Nephron progenitor cell (in vitro differentiated cells): ENCODE measurements around the gene PRPF40A.

Experiments used
- DNase-seq: peaks from one replicate; pipeline ENCODE4 v3.0.0; 2021
- H3K27ac Mint-ChIP-seq: 2 replicates; pipeline ENCODE4 v1.8.0; 2021; ENCODE audit warnings: mild to moderate bottlenecking, moderate library complexity, mixed read lengths
- H3K27me3 Mint-ChIP-seq: 2 replicates; pipeline ENCODE4 v1.8.0; 2021; ENCODE audit warnings: mild to moderate bottlenecking, low read depth, mixed read lengths; ENCODE audit not compliant: poor library complexity
- H3K36me3 Mint-ChIP-seq: 2 replicates; pipeline ENCODE4 v1.8.0; 2021; ENCODE audit warnings: low read depth, mixed read lengths
- H3K4me1 Mint-ChIP-seq: 2 replicates; pipeline ENCODE4 v1.8.0; 2021; ENCODE audit warnings: mixed read lengths
- H3K4me3 Mint-ChIP-seq: 2 replicates; pipeline ENCODE4 v1.8.0; 2021; ENCODE audit warnings: mild to moderate bottlenecking, moderate library complexity, mixed read lengths
- H3K9me3 Mint-ChIP-seq: 2 replicates; pipeline ENCODE4 v1.8.0; 2021; ENCODE audit warnings: mild to moderate bottlenecking, moderate library complexity, mixed read lengths
- TF ChIP-seq, protein P1 (sequence below): fragments of 200-600 bp; sonication (generic); IDR thresholded peaks from 2 replicates; pipeline ENCODE4 v1.5.0; 2021; ENCODE audit warnings: antibody characterized with exemption

Gene PRPF40A

DNA sequence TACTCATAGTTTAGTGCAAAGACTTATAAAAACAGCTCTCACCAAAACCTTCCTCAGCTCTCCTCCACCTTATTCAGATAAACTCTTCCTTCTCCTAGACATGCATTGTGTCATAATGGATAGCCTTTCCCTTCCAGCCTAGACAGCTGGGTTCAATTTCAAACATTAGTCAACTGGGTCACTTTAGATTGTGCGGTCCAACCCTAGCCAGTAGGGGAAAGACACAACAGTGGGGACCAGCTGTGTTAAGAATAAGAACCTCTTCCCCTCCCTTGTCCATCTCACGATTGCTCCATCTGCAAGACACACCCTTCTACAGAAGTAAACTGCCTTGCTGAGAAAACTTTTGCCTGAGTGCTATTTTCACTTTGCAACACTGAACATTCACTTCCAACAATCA lies 8.5 kb downstream of the PRPF40A start:
- peaks cover 100% of the 10 kb centered on the region for H3K36me3 Mint-ChIP-seq
- H3K4me3 Mint-ChIP-seq, result no peak overlapping the region
- DNase-seq, result no peak
- no peaks in the 10 kb centered on the region for H3K27me3 Mint-ChIP-seq
- TF ChIP-seq, protein P1, sequence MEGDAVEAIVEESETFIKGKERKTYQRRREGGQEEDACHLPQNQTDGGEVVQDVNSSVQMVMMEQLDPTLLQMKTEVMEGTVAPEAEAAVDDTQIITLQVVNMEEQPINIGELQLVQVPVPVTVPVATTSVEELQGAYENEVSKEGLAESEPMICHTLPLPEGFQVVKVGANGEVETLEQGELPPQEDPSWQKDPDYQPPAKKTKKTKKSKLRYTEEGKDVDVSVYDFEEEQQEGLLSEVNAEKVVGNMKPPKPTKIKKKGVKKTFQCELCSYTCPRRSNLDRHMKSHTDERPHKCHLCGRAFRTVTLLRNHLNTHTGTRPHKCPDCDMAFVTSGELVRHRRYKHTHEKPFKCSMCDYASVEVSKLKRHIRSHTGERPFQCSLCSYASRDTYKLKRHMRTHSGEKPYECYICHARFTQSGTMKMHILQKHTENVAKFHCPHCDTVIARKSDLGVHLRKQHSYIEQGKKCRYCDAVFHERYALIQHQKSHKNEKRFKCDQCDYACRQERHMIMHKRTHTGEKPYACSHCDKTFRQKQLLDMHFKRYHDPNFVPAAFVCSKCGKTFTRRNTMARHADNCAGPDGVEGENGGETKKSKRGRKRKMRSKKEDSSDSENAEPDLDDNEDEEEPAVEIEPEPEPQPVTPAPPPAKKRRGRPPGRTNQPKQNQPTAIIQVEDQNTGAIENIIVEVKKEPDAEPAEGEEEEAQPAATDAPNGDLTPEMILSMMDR, result no peak
- peaks cover 21% of the 10 kb centered on the region for H3K9me3 Mint-ChIP-seq
- no peaks in the 10 kb centered on the region for H3K4me1 Mint-ChIP-seq
- no peak overlapping the region for H3K27ac Mint-ChIP-seq

DNA sequence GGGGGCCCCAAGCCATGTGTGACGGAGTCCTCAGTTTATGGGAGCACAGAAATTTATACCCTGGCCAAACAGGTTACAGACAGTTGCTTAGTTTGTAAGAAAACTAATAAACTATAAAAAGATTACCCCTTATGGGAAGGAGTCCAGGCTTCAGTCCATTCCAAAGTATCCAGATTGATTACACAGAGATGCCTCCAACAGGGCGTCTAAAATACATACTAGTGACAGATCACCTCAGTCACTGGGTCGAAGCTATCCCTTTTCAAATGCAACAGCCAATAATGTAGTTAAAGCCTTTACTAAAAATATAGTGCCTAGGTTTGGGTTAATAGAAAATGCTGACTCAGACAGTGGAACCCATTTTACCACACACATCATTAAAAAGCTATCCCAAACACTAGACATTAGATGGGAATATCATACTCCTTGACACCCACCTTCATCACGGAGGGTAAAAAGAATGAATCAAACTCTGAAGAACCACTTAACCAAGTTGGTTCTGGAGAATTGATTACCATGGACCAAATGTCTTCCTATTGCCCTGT lies 10.7 kb downstream of the PRPF40A start:
- Mint-ChIP-seq H3K4me1 (no peaks in the 10 kb centered on the region), H3K4me3 (no peak overlapping the region), H3K9me3 (peaks cover 38% of the 10 kb centered on the region), H3K27me3 (no peaks in the 10 kb centered on the region), H3K27ac (no peak overlapping the region), H3K36me3 (peaks cover 100% of the 10 kb centered on the region)
- TF ChIP-seq, protein P1, result no peak
- no peak for DNase-seq

DNA sequence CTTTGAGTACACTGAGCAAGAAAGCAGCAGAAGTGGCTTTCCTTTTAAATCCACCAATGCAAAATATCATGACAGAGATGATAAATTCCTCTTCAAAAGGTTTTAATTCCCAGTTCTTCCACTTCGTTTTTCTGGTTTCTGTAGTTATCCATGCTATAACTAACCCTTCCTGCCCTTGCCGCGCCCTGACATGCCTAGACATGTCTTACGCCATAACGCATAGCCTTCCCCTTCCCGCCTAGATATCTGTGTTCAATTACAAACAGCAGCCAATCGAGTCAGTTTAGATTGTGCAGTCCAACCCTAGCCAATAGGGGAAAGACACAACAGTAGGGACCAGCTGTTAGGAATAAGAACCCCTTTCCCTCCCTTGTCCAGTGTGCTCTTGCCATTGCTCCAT lies 16.1 kb downstream of the PRPF40A start:
- Mint-ChIP-seq H3K36me3 (peaks cover 71% of the 10 kb centered on the region), H3K27ac (peak overlapping the region; percentile 26), H3K9me3 (peaks cover 29% of the 10 kb centered on the region), H3K4me3 (no peak overlapping the region), H3K4me1 (no peaks in the 10 kb centered on the region), H3K27me3 (no peaks in the 10 kb centered on the region)
- TF ChIP-seq, protein P1, result no peak
- no peak for DNase-seq

DNA sequence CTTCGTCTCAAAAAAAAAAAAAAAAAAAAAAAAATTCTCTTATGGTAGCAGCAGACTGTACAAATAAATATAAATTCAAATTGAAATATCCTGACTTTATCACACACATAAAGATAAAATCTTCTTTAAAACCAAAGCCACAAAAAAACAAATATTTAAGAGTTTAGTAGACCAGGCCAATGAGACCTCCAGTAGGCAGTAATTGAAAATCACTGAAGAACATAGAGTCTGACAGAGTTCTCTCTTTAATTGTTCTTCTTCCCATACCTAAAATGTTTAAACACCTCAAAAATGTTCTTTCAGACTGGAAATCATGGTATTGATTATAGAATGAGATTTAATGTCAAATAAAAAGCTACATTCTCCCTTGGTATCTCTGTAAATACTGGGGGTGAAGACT lies 20.8 kb downstream of the PRPF40A start:
- Mint-ChIP-seq H3K27ac (no peak overlapping the region), H3K4me1 (no peaks in the 10 kb centered on the region), H3K36me3 (peaks cover 27% of the 10 kb centered on the region), H3K4me3 (no peak overlapping the region), H3K27me3 (no peaks in the 10 kb centered on the region), H3K9me3 (peaks cover 5% of the 10 kb centered on the region)
- TF ChIP-seq, protein P1, result no peak
- no peak for DNase-seq

DNA sequence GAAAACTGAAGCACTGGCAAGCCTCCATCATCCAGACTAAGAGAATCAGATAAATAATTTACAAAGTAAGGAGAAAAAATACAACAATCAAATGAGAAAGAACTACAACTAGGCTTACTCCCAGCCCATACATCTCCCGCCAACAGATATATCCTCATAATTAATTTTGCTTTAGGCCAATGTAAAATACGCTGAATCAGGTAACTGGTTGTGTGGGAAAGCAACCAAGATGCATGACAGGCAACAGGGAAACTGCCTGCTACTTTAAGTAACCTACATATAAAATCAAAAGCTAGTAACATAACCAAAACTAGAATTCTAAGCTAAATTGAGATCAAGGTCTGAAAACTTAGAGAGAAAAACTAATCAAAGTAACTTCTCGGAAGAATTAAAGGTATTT lies 21.5 kb downstream of the PRPF40A start:
- no peak for DNase-seq
- no peaks in the 10 kb centered on the region for H3K4me1 Mint-ChIP-seq
- H3K27me3 Mint-ChIP-seq, result no peaks in the 10 kb centered on the region
- peaks cover 25% of the 10 kb centered on the region for H3K36me3 Mint-ChIP-seq
- no peak overlapping the region for H3K4me3 Mint-ChIP-seq
- no peak overlapping the region for H3K27ac Mint-ChIP-seq
- H3K9me3 Mint-ChIP-seq, result no peaks in the 10 kb centered on the region
- TF ChIP-seq, protein P1, result no peak

DNA sequence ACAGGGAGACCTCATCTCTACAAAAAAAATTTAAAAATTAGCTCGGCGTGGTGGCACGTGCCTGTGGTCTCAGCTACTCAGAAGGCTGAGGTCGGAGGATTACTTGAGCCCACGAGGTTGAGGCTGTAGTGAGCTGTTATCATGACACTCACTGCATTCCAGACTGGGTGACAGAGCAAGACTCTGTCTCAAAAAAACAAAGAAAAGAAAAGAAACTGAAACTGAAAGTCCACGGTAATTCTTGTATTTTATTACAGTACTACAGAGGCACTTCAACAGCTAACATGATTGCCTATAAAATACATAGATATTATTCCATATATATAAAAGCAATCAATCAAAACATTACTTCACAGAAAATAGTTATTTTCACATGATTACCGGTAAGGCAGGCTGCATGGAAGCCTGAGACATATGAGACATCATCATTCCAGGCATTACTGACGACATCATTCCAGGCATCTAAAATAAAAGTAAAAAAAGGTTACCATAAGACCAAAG lies 23.1 kb downstream of the PRPF40A start:
- Mint-ChIP-seq H3K4me1 (no peaks in the 10 kb centered on the region), H3K27ac (no peak overlapping the region), H3K27me3 (no peaks in the 10 kb centered on the region), H3K36me3 (peaks cover 20% of the 10 kb centered on the region), H3K4me3 (no peak overlapping the region), H3K9me3 (no peaks in the 10 kb centered on the region)
- no peak for DNase-seq
- TF ChIP-seq, protein P1, result no peak
